B cell (primary cell): ENCODE data around the gene RAMAC. TPM values are rescaled to one million over a fixed set of nuclear protein-coding genes. Genes with fewer than 3 reads are reported as not detected.

Experiments
- ATAC-seq: fragments of 200-7000 bp; cut with Tn5 transposase; one replicate; pipeline ENCODE4 v1.10.0; 2021; ENCODE audit warnings: low read depth, mild to moderate bottlenecking, moderate number of reproducible peaks, moderate library complexity
- CTCF ChIA-PET: fragments of 350-600 bp; sonication (Branson Sonifier 250); formaldehyde crosslinking; loops from one replicate; lab custom pipeline; 2021; ENCODE audit warnings: antibody characterized with exemption, inconsistent platforms; lab: Charles Lee
- POLR2A ChIA-PET: fragments of 350-600 bp; sonication (Branson Sonifier 250); formaldehyde crosslinking; loops from one replicate; lab custom pipeline; 2021; ENCODE audit warnings: antibody characterized with exemption; lab: Charles Lee
- DNase-seq: peaks from one replicate; pipeline ENCODE4 v3.0.0; 2013
- H2AFZ ChIP-seq: 2 replicates; pipeline ENCODE4 v1.6.1; 2012; ENCODE audit warnings: mild to moderate bottlenecking, low read depth, low read length; ENCODE audit not compliant: insufficient read depth, poor library complexity, severe bottlenecking
- H3K27ac ChIP-seq, 2 donors: 1 replicate in 1 of 2; 2 replicates in 1 of 2; pipeline ENCODE4 v1.5.1; 2012 to 2013; ENCODE audit warnings: low read length in 2 of 2, mild to moderate bottlenecking in 2 of 2, moderate library complexity in 1 of 2
- H3K27me3 ChIP-seq, 4 experiments: fragments of 200-600 bp in 1 of 4; sonication (generic) in 1 of 4; replicated peaks in 1 of 4; 1 replicate in 2 of 4; 2 replicates in 2 of 4; pipeline versions ENCODE4 v1.6.1 to v1.7.0; 2013 to 2016; ENCODE audit warnings: low read length in 3 of 4, mild to moderate bottlenecking in 2 of 4, mixed read lengths in 1 of 4, moderate library complexity in 1 of 4; ENCODE audit not compliant: insufficient read depth in 4 of 4, control insufficient read depth in 3 of 4; ENCODE audit errors: control extremely low read depth in 1 of 4
- H3K36me3 ChIP-seq, 2 experiments: replicated peaks in 1 of 2; 1 replicate in 1 of 2; 2 replicates in 1 of 2; pipeline versions ENCODE4 v1.6.1 to v1.7.1; 2013; ENCODE audit warnings: low read length in 1 of 2; ENCODE audit not compliant: insufficient read depth in 2 of 2, control insufficient read depth in 1 of 2; ENCODE audit errors: control extremely low read depth in 1 of 2, extremely low read depth in 1 of 2
- H3K4me1 ChIP-seq, 2 donors: fragments of 200-600 bp in 1 of 2; sonication (generic) in 1 of 2; 1 replicate in 1 of 2; 2 replicates in 1 of 2; pipeline versions ENCODE4 v1.5.1 to v1.6.1; 2013 to 2017; ENCODE audit warnings: low read length in 2 of 2; ENCODE audit not compliant: control insufficient read depth in 2 of 2, insufficient read depth in 2 of 2
- H3K4me2 ChIP-seq: replicated peaks from 2 replicates; pipeline ENCODE3; 2012; ENCODE audit warnings: mild to moderate bottlenecking, low read depth, low read length; ENCODE audit not compliant: poor library complexity, severe bottlenecking
- H3K4me3 ChIP-seq, 5 experiments: fragments of 200-600 bp in 1 of 5; sonication (generic) in 1 of 5; 1 replicate in 3 of 5; 2 replicates in 2 of 5; pipeline versions ENCODE4 v1.5.1 to v1.7.0; 2011 to 2016; ENCODE audit warnings: low read length in 4 of 5, mild to moderate bottlenecking in 4 of 5, low read depth in 2 of 5, control low read depth in 1 of 5, moderate library complexity in 1 of 5; ENCODE audit not compliant: insufficient read depth in 1 of 5; ENCODE audit errors: control extremely low read depth in 1 of 5, extremely low read depth in 1 of 5
- H3K79me2 ChIP-seq: fragments of 200-600 bp; sonication (generic); one replicate; pipeline ENCODE4 v1.6.0; 2016; ENCODE audit warnings: low read length; ENCODE audit not compliant: control insufficient read depth, insufficient read depth
- H3K9ac ChIP-seq: fragments of 200-600 bp; sonication (generic); 2 replicates; pipeline ENCODE4 v1.6.1; 2017; ENCODE audit warnings: mild to moderate bottlenecking, low read length, moderate library complexity
- H3K9me3 ChIP-seq, 3 donors: one replicate each; pipeline versions ENCODE4 v1.6.1 to v1.7.1; 2013; ENCODE audit warnings: low read length in 2 of 3; ENCODE audit not compliant: control insufficient read depth in 2 of 3, insufficient read depth in 1 of 3; ENCODE audit errors: control extremely low read depth in 1 of 3
- H4K20me1 ChIP-seq: 2 replicates; pipeline ENCODE4 v1.6.0; 2012; ENCODE audit warnings: mild to moderate bottlenecking, low read length; ENCODE audit not compliant: insufficient read depth, control insufficient read depth, poor library complexity, severe bottlenecking
- H3K27ac Mint-ChIP-seq: one replicate; pipeline ENCODE4 v1.8.0; 2021; ENCODE audit warnings: mixed read lengths
- H3K27me3 Mint-ChIP-seq: one replicate; pipeline ENCODE4 v1.8.0; 2021; ENCODE audit warnings: mixed read lengths
- H3K4me1 Mint-ChIP-seq: one replicate; pipeline ENCODE4 v1.8.0; 2021; ENCODE audit warnings: mixed read lengths
- H3K4me3 Mint-ChIP-seq: one replicate; pipeline ENCODE4 v1.8.0; 2021; ENCODE audit warnings: mixed read lengths
- H3K9me3 Mint-ChIP-seq: one replicate; pipeline ENCODE4 v1.8.0; 2022; ENCODE audit warnings: mixed read lengths; ENCODE audit not compliant: insufficient read depth
- CTCF ChIP-seq: fragments of 200-600 bp; IDR thresholded peaks from one replicate; pipeline ENCODE4 v1.8.0; 2022; ENCODE audit warnings: antibody characterized with exemption, mild to moderate bottlenecking
- EZH2 ChIP-seq: IDR thresholded peaks from 2 replicates; pipeline ENCODE4 v1.6.1; 2012; ENCODE audit warnings: borderline replicate concordance, low read depth, mild to moderate bottlenecking, moderate library complexity, low read length; ENCODE audit not compliant: insufficient read depth, poor library complexity, severe bottlenecking
- WGBS: methylation state at CpG from one replicate; pipeline ENCODE4 v1.1.5; 2013; ENCODE audit warnings: missing lambda C conversion rate; ENCODE audit not compliant: insufficient coverage; 5-methylcytosine and 5-hydroxymethylcytosine counted together
- intact Hi-C: fragments of 100-400 bp; cut with micrococcal nuclease; formaldehyde crosslinking; loops from one replicate; pipeline ENCODE4 v1.10.0; 2022
- polyA plus RNA-seq: library from polyadenylated mRNA; depleted of rRNA; stranded (reverse); fragments of >200 nt; gene quantifications from 2 replicates; pipeline ENCODE4 v1.2.3, GENCODE V29; 2012
- total RNA-seq, 2 donors: library from RNA; stranded (reverse); fragments of 120-200 nt in 1 of 2; gene quantifications; 1 replicate in 1 of 2; 2 replicates in 1 of 2; pipeline versions ENCODE4 v1.2.3 to v1.2.4, GENCODE V29; 2013 to 2022

Gene RAMAC
- total and polyA plus RNA-seq, 2 donors (not counting 1 experiment from before 2014, with no cell fraction given), result 7.7 to 20.2 TPM

DNA sequence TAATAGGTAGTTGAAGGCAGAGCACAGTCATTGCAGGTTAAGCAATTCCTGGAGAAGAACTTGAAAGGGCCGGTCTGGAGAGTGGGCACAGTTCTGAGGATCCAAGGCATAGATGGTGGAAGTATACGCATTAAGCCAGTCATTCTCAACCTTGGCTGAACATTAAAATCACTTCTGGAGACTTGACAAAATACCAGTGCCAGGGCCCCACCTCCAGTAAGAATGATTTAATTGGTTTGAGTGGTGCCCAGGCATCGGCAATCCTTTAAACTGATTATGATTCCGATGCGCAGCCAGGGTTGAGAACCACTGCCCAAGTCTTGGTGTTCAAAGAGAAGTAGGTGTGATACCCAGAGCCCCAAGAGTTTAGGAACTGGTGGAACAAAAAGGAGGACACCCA, 26.6 kb upstream of the RAMAC start:
- Mint-ChIP-seq H3K4me3 (no peak overlapping the region), H3K9me3 (no peaks in the 10 kb centered on the region), H3K27ac (no peak overlapping the region), H3K4me1 (no peaks in the 10 kb centered on the region), H3K27me3 (no peaks in the 10 kb centered on the region)
- no peaks in the 10 kb centered on the region for H3K9me3 ChIP-seq
- 100% methylated on average over 4 of the region's 5 CpGs for WGBS
- no peaks in the 10 kb centered on the region for H3K36me3 ChIP-seq
- no peak overlapping the region for H3K9ac ChIP-seq
- no peaks in the 10 kb centered on the region for H4K20me1 ChIP-seq
- no peak overlapping the region for H3K27ac ChIP-seq
- intact Hi-C loops, result no loop called here
- no peak for DNase-seq
- no peak overlapping the region for H3K4me2 ChIP-seq
- no peaks in the 10 kb centered on the region for H3K27me3 ChIP-seq
- no peaks in the 10 kb centered on the region for H3K4me1 ChIP-seq
- CTCF ChIA-PET, result no interaction called here
- no peak overlapping the region for H2AFZ ChIP-seq
- no peak overlapping the region for H3K4me3 ChIP-seq
- POLR2A ChIA-PET, result no interaction called here
- TF ChIP-seq CTCF (no peak), EZH2 (no peak)
- no peak for ATAC-seq
- H3K79me2 ChIP-seq, result no peaks in the 10 kb centered on the region

DNA sequence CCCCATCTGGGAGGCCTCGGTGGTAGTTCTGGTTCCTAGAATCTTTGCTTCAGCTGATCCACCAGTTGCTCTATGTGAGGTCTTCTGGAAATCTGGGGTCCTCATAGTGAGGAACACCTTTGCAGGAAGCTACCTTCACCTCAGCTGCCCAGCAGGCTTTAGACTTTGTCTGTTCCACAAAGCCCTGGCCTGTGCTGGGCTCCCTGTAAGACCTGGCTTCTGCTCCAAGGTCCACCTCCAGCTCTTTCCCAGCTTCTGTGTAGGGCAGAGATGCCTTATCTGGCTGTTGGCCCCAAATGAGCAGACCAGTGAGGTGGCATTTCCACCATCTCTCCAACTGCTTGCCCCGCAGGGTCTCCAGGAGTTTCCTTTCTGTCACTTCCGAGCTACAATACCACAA, 25.2 kb upstream of the RAMAC start:
- no peaks in the 10 kb centered on the region for H3K27me3 Mint-ChIP-seq

More for the DNA sequence above, 25.2 kb upstream of the RAMAC start:
- no peaks in the 10 kb centered on the region for H3K79me2 ChIP-seq
- intact Hi-C loops, result no loop called here
- ChIA-PET CTCF (no interaction called here), POLR2A (no interaction called here)
- no peaks in the 10 kb centered on the region for H3K36me3 ChIP-seq
- no peak overlapping the region for H3K9ac ChIP-seq
- ATAC-seq, result no peak
- no peak for DNase-seq
- no peak overlapping the region for H3K27ac Mint-ChIP-seq
- WGBS, result 100% methylated on average over 2 of the region's 3 CpGs
- H3K27ac ChIP-seq, result no peak overlapping the region
- no peaks in the 10 kb centered on the region for H3K27me3 ChIP-seq
- H2AFZ ChIP-seq, result no peak overlapping the region
- H3K4me1 Mint-ChIP-seq, result no peaks in the 10 kb centered on the region
- TF ChIP-seq EZH2, result no peak
- no peak for TF ChIP-seq CTCF
- H3K9me3 ChIP-seq, result no peaks in the 10 kb centered on the region
- no peak overlapping the region for H3K4me2 ChIP-seq
- no peak overlapping the region for H3K4me3 ChIP-seq
- H3K4me3 Mint-ChIP-seq, result no peak overlapping the region
- H3K9me3 Mint-ChIP-seq, result no peaks in the 10 kb centered on the region
- no peaks in the 10 kb centered on the region for H4K20me1 ChIP-seq
- H3K4me1 ChIP-seq, result no peaks in the 10 kb centered on the region
